Urinary bladder (tissue), 4 donors: ENCODE measurements around the gene MYO7B. TPM values are rescaled to one million over a fixed set of nuclear protein-coding genes. Genes with fewer than 3 reads are reported as not detected.

Experiments
- DNase-seq: peaks from one replicate; pipeline ENCODE4 v3.0.0-alpha.2; 2015; ENCODE audit errors: extremely low spot score
- H3K27ac ChIP-seq: one replicate; pipeline ENCODE4 v1.5.1; 2013; ENCODE audit warnings: low read depth, mild to moderate bottlenecking, moderate library complexity
- H3K36me3 ChIP-seq: one replicate; pipeline ENCODE4 v1.6.1; 2013; ENCODE audit warnings: mild to moderate bottlenecking, moderate library complexity; ENCODE audit not compliant: insufficient read depth
- H3K4me1 ChIP-seq: one replicate; pipeline ENCODE4 v1.6.1; 2013; ENCODE audit warnings: mild to moderate bottlenecking, moderate library complexity; ENCODE audit not compliant: insufficient read depth
- H3K4me3 ChIP-seq: one replicate; pipeline ENCODE4 v1.5.1; 2013; ENCODE audit warnings: low read depth, low read length
- WGBS: extraction: QIAGEN DNeasy Blood & Tissue Kit; methylation state at CpG from one replicate; pipeline ENCODE4 v1.1.7; 2013; 5-methylcytosine and 5-hydroxymethylcytosine counted together
- polyA plus RNA-seq: library from polyadenylated mRNA; stranded (reverse); fragments of 200-250 nt; gene quantifications from one replicate; pipeline ENCODE4 v1.2.3, GENCODE V29; 2013
- total RNA-seq: library from RNA; depleted of rRNA; stranded (reverse); fragments of >200 nt; gene quantifications from one replicate; pipeline ENCODE4 v1.2.3, GENCODE V29; 2014
- donor health status: healthy with polysubstance abuse.
- donor health status: healthy.

The MYO7B gene
- total and polyA plus RNA-seq, 2 donors = 0.11 to 0.51 TPM

DNA sequence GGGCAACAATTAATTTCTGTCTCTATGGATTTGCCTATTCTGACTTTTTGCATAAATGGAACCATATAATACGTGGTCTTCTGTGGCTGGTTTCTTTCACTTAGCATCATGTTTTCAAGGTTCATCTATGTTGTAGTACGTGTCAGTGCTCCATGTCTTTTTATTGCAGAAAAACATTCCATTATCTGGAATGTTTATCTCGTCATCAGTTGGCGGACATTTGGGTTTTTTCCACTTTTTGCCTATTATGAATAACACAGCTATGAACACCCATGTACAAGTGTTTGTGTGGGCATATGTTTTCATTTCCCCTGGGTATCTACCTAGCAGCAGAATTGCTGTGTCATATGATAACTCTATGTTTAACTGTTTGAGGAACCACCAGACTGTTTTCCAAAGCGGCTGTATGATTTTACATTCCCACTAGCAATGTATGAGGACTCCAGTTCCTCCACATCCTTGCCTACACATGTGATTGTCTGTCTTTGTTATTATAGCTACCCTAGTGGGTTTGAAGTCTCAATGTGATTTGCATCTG is 49.9 kb downstream of the MYO7B start:
- H3K4me1 ChIP-seq = no peaks in the 10 kb centered on the region
- no peak overlapping the region for H3K27ac ChIP-seq
- DNase-seq = no peak
- H3K4me3 ChIP-seq = no peak overlapping the region
- no peaks in the 10 kb centered on the region for H3K36me3 ChIP-seq
- WGBS = 84% methylated on average over 5 of the region's 5 CpGs

DNA sequence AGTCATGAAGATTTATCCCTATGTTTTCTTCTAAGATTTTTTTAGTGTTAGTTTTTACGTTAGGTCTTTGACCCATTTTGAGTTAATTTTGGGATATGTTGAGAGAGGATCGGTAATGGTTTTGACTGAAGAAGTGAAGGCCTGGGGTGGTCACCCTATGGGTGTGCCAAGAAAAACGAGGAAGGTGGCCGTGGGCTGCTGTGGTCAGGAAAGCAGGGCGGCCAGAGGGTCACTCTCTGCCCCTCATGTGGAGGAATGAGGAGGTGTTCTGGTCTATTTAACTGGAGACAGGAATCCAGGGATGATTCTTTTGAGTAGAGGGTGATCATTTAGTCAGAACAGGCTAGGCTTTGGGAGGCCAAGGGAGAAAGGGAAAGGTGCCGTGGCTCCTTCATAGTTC is 50.7 kb downstream of the MYO7B start:
- Histone ChIP-seq H3K4me1 (no peaks in the 10 kb centered on the region), H3K27ac (no peak overlapping the region), H3K4me3 (no peak overlapping the region), H3K36me3 (no peaks in the 10 kb centered on the region)
- WGBS = 86% methylated on average over 6 of the region's 6 CpGs
- DNase-seq = no peak

DNA sequence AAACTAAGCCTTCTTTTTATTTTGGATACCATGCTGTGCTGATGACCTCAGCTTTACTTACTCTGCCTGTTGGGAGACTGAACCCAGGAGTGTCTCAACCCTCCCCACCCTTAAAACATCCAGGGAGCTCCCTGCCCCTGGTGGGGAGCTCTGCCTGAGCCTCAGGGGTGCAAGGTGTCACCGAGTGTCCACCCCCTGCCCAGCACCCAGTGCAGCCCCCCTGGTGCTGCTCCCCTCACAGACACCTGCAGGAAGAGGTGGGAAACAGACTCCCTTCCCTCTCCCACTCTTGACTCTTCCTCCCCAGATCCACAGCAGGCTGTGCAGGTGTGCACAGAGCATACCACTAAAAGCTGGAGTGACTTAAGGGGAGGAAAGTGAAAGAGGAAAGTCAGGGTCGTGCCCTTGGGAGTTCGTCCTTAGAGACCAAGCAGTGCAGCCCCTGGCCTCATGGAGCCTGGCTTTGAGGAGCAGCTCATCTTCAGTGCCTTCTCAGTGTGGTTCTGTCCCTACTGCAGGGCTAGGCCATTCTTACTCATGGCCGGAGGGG is 51.3 kb downstream of the MYO7B start:
- DNase-seq = no peak
- Histone ChIP-seq H3K4me1 (no peaks in the 10 kb centered on the region), H3K4me3 (no peak overlapping the region), H3K36me3 (no peaks in the 10 kb centered on the region), H3K27ac (no peak overlapping the region)
- 82% methylated on average over 4 of the region's 4 CpGs for WGBS

DNA sequence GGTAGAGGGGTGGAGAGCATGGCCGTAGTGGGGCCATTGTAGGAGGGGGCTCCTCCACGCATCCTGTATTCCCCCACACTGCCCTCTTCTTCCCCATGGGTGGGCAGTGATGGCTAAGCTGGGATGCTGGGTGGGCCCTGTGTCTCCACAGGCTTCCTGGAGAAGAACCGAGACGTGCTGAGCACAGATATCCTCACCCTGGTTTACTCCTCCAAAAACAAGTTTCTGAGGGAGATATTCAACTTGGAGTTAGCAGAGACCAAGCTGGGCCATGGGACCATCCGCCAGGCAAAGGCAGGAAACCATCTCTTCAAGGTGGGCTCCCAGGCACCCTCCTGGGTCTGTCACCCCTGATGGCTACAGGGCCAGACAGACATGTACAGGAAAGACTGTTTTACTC is 52.8 kb downstream of the MYO7B start:
- H3K27ac ChIP-seq = no peak overlapping the region
- no peak overlapping the region for H3K4me3 ChIP-seq
- no peaks in the 10 kb centered on the region for H3K36me3 ChIP-seq
- WGBS = 95% methylated on average over 5 of the region's 5 CpGs
- no peaks in the 10 kb centered on the region for H3K4me1 ChIP-seq
- DNase-seq = no peak

DNA sequence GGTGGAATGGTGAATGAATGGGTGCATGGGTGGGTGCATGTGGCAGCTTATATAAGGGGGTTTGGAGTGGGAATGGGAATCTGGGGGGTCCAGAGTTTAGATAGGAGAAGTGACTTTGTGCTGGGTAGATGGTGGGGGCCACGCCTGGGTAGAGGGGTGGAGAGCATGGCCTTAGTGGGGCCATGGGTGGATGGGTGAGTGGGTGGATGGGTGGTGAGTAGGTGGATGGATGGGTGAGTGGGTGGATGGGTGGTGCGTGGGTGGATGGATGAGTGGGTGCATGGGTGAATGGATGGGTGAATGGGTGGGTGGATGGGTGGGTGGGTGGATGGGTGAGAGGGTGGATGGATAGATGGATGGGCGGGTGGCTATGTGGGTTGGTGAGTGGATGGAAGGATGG is 53.9 kb downstream of the MYO7B start:
- H3K4me1 ChIP-seq = no peaks in the 10 kb centered on the region
- no peak for DNase-seq
- 88% methylated on average over 3 of the region's 3 CpGs for WGBS

DNA sequence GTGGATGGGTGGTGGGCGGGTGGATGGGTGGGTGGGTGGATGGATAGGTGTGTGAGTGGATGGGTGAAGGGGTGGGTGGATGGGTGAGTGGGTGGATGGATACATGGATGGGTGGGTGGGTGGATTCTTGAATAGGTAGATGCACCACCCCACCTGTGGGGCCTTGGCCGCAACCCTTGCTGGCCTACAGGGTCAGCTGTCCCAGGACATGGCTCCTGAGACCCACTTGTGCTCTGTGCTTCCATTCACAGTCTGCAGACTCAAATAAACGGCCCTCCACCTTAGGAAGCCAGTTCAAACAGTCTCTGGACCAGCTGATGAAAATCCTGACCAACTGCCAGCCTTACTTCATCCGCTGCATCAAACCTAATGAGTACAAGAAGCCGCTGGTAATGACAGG is 54.4 kb downstream of the MYO7B start:
- Histone ChIP-seq H3K36me3 (no peaks in the 10 kb centered on the region), H3K27ac (no peak overlapping the region), H3K4me3 (no peak overlapping the region), H3K4me1 (no peaks in the 10 kb centered on the region)
- no peak for DNase-seq
- 90% methylated on average over 5 of the region's 5 CpGs for WGBS

More for the DNA sequence above, 53.9 kb downstream of the MYO7B start:
- Histone ChIP-seq H3K36me3 (no peaks in the 10 kb centered on the region), H3K27ac (no peak overlapping the region), H3K4me3 (no peak overlapping the region)

DNA sequence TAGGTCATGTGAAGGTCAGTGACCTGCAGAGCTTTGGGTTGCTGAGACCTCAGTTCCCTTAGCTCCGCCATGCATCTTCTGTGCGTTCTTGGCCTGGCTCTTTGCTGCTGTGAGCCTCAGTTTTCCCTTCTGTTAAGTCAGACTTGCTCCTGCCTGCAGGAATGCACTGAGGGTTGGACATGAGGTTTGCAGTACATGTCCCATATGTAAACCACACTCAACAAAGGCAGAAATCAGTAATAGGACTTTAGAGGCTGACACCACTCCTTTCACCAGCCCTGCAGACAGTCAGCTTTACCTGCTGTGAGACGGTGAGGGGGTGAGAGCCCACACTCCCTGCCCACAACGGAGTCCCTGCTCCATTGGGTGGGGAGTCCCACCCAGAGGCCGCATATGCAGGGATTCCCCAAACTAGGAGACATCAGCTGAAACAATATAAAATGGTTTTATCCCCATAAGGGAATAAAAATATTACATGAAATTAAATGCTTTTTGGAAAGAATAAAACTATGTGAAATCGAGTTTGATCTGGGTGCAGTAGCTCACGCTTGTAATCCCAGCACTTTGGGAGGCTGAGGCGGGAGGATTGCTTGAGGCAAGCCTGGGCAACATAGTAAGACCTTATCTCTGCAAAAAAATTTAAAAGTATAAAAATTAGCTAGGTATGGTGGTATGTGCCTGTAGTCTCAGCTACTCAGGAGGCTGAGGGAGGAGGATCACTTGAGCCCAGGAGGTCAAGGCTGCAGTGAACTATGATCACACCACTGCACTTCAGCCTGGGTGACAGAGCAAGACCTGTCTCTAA is 55.1 kb downstream of the MYO7B start:
- Histone ChIP-seq H3K27ac (no peak overlapping the region), H3K4me3 (no peak overlapping the region), H3K36me3 (no peaks in the 10 kb centered on the region), H3K4me1 (no peaks in the 10 kb centered on the region)
- WGBS = 91% methylated on average over 8 of the region's 8 CpGs
- no peak for DNase-seq

DNA sequence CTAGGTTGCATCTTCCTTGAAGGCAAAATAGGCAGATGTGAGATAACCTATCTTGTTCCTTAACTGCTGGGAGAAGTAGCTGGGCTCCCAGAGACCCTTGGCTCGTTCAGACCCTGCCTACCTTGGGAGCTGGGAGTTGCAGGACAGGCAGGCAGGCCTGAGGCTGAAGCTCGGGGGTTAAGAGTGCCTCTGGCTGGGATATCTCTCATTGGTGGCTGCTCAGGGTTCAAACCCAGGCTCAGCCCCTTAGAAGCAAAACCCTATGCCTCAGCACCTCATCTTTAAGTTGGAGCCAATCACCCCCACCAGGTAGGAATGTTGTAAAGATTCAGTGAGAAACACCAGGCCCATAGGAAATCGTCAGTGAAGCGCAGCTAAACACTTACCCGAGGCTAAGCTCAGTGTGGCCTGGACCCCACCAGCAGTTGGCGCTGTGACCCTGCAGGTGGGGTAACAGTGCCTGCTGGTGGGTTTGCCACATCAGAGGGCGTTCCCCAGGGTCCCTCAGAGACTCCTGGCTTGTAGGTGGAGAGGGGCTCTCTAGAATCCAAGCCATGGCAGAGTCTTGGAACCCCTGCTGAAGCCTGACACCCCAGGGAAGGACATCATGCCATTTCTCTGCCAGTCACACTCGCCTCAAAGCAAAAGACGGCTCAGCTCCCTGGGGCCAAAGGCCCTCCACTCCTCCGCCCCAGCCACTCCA is 55.9 kb downstream of the MYO7B start:
- Histone ChIP-seq H3K27ac (no peak overlapping the region), H3K36me3 (no peaks in the 10 kb centered on the region), H3K4me3 (no peak overlapping the region), H3K4me1 (no peaks in the 10 kb centered on the region)
- DNase-seq = no peak
- WGBS = 50% methylated on average over 10 of the region's 10 CpGs

DNA sequence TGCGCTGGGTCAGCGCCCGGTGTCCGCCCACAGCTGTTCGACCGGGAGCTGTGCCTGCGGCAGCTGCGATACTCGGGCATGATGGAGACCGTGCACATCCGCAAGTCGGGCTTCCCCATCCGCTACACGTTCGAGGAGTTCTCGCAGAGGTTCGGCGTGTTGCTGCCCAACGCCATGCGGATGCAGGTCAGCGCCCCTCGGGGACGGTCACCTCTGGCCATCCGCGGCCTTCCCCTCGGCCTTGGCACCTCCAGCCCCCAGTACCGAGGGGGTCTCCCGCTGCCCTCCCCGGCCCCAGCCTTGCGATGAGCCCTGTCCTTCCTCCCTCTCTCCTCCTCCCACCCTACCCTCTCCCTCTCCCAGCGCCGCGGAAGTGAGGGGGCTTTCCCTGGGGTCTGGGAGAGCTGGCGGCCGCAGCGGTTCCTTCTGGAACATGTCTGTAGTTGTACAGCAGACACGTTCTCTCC is 57.3 kb downstream of the MYO7B start:
- Histone ChIP-seq H3K36me3 (no peaks in the 10 kb centered on the region), H3K4me3 (no peak overlapping the region), H3K4me1 (no peaks in the 10 kb centered on the region), H3K27ac (no peak overlapping the region)
- DNase-seq = no peak
- WGBS = 95% methylated on average over 37 of the region's 37 CpGs

DNA sequence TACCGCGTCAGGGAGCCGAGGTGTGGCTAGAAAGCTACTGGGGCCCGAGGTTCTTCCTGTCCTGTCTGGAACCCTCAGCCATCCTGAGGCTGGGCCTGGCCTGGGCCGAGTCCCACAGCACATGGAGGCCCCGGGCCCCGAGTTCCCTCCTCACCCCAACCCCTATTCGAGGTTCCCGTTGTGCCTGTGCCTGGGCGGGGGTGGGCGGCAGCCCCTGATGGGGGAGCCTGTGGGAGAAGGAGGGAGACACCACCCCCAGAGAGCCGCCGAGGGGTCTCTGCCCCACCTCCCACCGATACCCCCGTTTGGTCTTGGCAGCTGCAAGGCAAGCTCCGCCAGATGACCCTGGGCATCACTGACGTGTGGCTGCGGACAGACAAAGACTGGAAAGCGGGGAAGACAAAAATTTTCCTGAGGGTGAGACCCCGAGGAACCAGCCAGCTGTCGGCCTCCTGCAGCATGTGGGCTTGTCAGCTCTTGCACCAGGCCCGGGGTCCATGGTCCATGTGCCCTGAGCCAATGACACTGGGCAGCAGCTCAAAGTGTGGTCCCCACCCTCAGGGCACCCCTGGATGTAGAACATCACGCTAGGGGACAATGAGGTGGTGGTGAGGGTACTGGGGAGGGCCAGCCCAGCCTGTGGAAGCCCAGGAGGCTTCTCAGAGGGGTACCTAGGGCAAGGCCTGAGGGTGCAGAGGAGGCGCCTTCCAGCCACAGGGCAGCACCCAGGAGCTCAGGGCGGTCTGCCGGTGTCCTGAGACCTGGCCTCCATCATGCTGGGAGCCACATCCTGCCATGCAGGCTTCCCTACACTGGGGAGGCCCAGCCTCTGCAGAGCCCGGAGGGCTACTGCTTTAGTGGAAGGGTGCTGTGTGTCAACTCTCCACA is 58.0 kb downstream of the MYO7B start:
- no peak overlapping the region for H3K27ac ChIP-seq
- H3K36me3 ChIP-seq = no peaks in the 10 kb centered on the region
- DNase-seq = no peak
- no peak overlapping the region for H3K4me3 ChIP-seq
- WGBS = 87% methylated on average over 27 of the region's 27 CpGs
- H3K4me1 ChIP-seq = no peaks in the 10 kb centered on the region

DNA sequence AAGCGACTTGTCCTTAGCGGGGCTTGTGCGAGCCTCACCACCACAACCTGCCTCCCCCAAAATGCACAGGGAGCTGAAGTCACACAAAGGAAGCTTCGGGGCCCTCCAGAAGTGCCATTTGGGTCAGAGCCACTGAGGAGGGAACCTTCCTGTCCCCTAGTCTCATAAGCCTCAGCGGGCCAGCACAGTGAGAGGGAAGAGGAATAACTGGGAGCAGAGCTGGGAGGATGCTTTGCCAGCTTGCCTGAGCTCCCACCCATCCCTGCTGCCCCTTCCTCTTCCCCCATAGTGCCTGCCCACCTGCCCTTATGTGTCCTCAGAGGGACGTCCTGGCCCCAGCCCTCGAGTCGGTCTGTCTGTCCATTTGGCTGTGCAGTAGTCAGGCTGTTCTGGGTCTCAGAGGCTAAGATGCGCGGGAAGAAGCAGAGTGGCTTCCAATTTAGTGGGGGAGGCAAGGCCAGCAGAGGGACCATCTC is 58.7 kb downstream of the MYO7B start:
- Histone ChIP-seq H3K4me3 (no peak overlapping the region), H3K27ac (no peak overlapping the region), H3K36me3 (no peaks in the 10 kb centered on the region), H3K4me1 (no peaks in the 10 kb centered on the region)
- 90% methylated on average over 10 of the region's 10 CpGs for WGBS
- DNase-seq = no peak

DNA sequence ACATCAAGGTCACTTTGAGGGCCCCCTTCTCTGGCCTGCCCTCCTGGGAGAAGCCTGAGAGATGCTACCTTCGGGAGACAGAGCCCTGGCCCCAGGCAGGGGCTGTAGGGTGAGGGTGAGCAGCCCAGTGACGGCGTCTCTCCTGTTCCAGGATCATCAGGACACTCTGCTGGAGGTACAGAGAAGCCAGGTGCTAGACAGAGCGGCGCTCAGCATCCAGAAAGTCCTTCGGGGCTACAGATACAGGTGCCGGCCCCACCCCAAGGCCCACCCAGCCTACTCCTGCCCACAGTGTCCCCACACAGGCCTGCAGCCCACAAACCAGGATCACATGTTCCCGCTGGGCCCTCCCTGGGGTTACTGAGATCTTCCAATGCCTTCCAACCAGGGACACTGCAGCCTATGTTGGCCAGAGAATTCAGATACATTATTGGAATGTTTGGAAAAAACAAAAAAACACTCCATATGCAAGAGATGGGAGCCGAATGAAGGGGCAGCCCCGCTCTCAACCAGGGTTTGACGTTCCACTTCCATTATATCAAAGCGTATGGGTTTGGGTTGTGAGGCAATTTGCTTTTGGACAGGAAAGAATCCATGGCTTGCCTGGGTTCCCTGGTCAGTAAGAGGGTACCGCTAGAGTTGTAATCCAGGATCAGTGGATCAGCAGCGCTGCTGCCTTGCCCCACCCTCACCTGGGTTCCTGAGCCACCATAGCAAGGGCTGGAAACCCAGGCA is 61.0 kb downstream of the MYO7B start:
- 96% methylated on average over 14 of the region's 14 CpGs for WGBS
- no peak overlapping the region for H3K4me3 ChIP-seq
- H3K4me1 ChIP-seq = no peaks in the 10 kb centered on the region
- H3K36me3 ChIP-seq = no peaks in the 10 kb centered on the region
- DNase-seq = no peak
- no peak overlapping the region for H3K27ac ChIP-seq
